Thyroid gland (tissue), 4 donors: ENCODE data around the gene FOXL3. TPM values are rescaled to one million over a fixed set of nuclear protein-coding genes. Genes with fewer than 3 reads are reported as not detected.

Experiments used
- DNase-seq, 2 donors: peaks; one replicate each; pipeline ENCODE4 v3.0.0-alpha.2; 2019
- H3K27ac ChIP-seq, 3 donors: fragments of 200-600 bp; sonication (generic); 1 replicate in 2 of 3; 2 replicates in 1 of 3; pipeline ENCODE4 v1.5.1; 2016 to 2019; ENCODE audit warnings: mild to moderate bottlenecking in 1 of 3, moderate library complexity in 1 of 3
- H3K27me3 ChIP-seq: fragments of 200-600 bp; sonication (generic); one replicate; pipeline ENCODE4 v1.5.1; 2019
- H3K36me3 ChIP-seq, 2 donors: fragments of 200-600 bp; sonication (generic); one replicate each; pipeline ENCODE4 v1.5.1; 2016 to 2019
- H3K4me1 ChIP-seq, 2 donors: fragments of 200-600 bp; sonication (generic); one replicate each; pipeline ENCODE4 v1.5.1; 2017 to 2019
- H3K4me3 ChIP-seq, 3 donors: fragments of 200-600 bp; sonication (generic); replicated peaks in 1 of 3; 1 replicate in 2 of 3; 2 replicates in 1 of 3; pipeline ENCODE4 v1.5.1; 2016; ENCODE audit warnings: mild to moderate bottlenecking in 1 of 3
- H3K9me3 ChIP-seq: fragments of 200-600 bp; sonication (generic); one replicate; pipeline ENCODE4 v1.5.1; 2017
- CTCF ChIP-seq, 6 experiments: fragments of 200-600 bp in 3 of 6; fragments of 450-650 bp in 3 of 6; sonication (generic) in 3 of 6; IDR thresholded peaks; one replicate each; pipeline ENCODE4 v1.5.1; 2016 to 2019; ENCODE audit warnings: antibody characterized with exemption in 6 of 6, mild to moderate bottlenecking in 2 of 6, inconsistent platforms in 1 of 6, moderate library complexity in 1 of 6
- POLR2A ChIP-seq, 2 donors: fragments of 450-650 bp; IDR thresholded peaks; one replicate each; pipeline ENCODE4 v1.6.1; 2017; ENCODE audit warnings: antibody characterized with exemption in 2 of 2, mild to moderate bottlenecking in 2 of 2, moderate library complexity in 1 of 2
- WGBS, 2 donors: methylation state at CpG; one replicate each; pipeline ENCODE4 v1.1.5; 2017; 5-methylcytosine and 5-hydroxymethylcytosine counted together
- intact Hi-C: fragments of 100-400 bp; cut with DNase I; formaldehyde crosslinking; loops from one replicate; pipeline ENCODE4 v1.15.1; 2023
- total RNA-seq, 4 donors: library from RNA; depleted of rRNA; stranded (reverse); fragments of >200 nt; gene quantifications; one replicate each; pipeline ENCODE4 v1.2.3, GENCODE V29; 2016

FOXL3 gene
- total RNA-seq, 4 donors from 2014 or later: not detected

- no peaks in the 10 kb centered on the region for H3K9me3 ChIP-seq
- no peaks in the 10 kb centered on the region for H3K36me3 ChIP-seq
- no peak for DNase-seq
- H3K4me1 ChIP-seq: no peaks in the 10 kb centered on the region
- intact Hi-C loops: no loop called here
- 84 to 90% methylated on average over 14 of the region's 14 CpGs for WGBS, 2 donors
- no peaks in the 10 kb centered on the region for H3K27me3 ChIP-seq
- TF ChIP-seq CTCF (IDR thresholded peaks at IDR 0.05) (no peak), POLR2A (IDR thresholded peaks at IDR 0.05) (no peak)
- H3K4me3 ChIP-seq: no peak overlapping the region
- no peak overlapping the region for H3K27ac ChIP-seq
These were observed 17.3 kb upstream of the FOXL3 start for GRCh38 chr7:272631-273030.

- no peaks in the 10 kb centered on the region for H3K9me3 ChIP-seq
- no peak overlapping the region for H3K4me3 ChIP-seq
- H3K27me3 ChIP-seq: no peaks in the 10 kb centered on the region
- intact Hi-C loops: no loop called here
- WGBS, 2 donors: 90 to 95% methylated on average over 7 of the region's 7 CpGs
- DNase-seq: no peak
- H3K36me3 ChIP-seq: no peaks in the 10 kb centered on the region
- TF ChIP-seq POLR2A (IDR thresholded peaks at IDR 0.05): no peak
- TF ChIP-seq CTCF (IDR thresholded peaks at IDR 0.05): no peak
- H3K27ac ChIP-seq: no peak overlapping the region
- no peaks in the 10 kb centered on the region for H3K4me1 ChIP-seq
These were observed 16.6 kb upstream of the FOXL3 start for GRCh38 chr7:273327-273726.

DNA sequence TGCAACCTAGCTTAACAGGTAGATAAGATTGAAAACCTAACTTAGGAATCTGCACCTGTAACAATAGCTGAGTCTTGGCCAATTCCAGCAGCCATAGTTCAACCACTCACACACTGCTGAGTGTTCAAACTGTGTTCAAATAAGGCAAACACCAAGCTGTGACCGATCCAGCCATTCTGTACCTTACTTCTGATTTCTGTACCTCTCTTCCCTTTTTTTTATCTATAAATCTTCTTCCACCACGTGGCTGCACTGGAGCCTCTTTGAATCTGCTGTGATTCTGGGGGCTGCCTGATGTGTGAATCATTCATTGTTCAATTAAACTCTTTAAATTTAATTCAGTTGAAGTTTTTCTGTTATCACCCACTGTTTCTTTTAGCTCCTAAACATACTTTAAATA is 15.7 kb upstream of the FOXL3 start:
- DNase-seq: no peak
- H3K9me3 ChIP-seq: no peaks in the 10 kb centered on the region
- H3K4me3 ChIP-seq: no peak overlapping the region
- no peak for TF ChIP-seq POLR2A (IDR thresholded peaks at IDR 0.05)
- TF ChIP-seq CTCF (IDR thresholded peaks at IDR 0.05): no peak
- 43 to 50% methylated on average over 2 of the region's 2 CpGs for WGBS, 2 donors
- no peaks in the 10 kb centered on the region for H3K27me3 ChIP-seq
- no peaks in the 10 kb centered on the region for H3K4me1 ChIP-seq
- intact Hi-C loops: no loop called here
- no peak overlapping the region for H3K27ac ChIP-seq
- no peaks in the 10 kb centered on the region for H3K36me3 ChIP-seq

DNA sequence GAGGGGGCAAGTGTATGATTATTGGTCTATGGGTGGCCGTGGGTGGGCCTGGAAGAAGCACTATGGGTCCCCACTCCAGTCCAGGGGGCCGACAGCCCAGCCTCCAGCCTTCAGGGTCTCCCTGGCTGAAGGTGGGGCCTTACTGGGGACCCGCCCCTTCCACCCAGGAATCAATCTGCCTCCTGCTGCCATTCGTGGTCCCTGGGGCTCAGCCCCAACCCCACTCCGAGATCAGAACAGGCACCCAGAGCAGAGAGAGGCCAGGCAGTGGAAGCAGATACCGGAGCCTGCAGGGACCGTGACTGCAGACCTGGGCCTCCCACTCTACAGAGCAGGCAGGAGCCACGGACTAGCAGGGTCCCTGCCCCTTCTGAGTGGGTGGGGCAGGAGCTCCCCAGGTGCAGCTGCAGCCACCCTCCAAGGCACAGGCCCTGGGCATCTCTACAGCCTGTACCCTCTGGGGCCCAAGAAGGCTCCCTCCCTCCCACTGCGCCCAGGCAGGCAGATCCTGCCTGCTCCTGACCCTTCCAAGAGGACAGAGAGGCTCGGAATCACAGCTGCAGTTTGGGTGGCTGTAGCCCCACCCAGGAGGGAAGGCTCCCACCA is 13.6 kb upstream of the FOXL3 start:
- TF ChIP-seq POLR2A (IDR thresholded peaks at IDR 0.05) (no peak), CTCF (IDR thresholded peaks at IDR 0.05) (no peak)
- Histone ChIP-seq H3K9me3 (no peaks in the 10 kb centered on the region), H3K4me3 (no peak overlapping the region), H3K36me3 (no peaks in the 10 kb centered on the region), H3K27me3 (no peaks in the 10 kb centered on the region), H3K27ac (no peak overlapping the region), H3K4me1 (no peaks in the 10 kb centered on the region)
- intact Hi-C loops: no loop called here
- DNase-seq: no peak
- WGBS, 2 donors: 70 to 75% methylated on average over 4 to 6 of the region's 10 CpGs

DNA sequence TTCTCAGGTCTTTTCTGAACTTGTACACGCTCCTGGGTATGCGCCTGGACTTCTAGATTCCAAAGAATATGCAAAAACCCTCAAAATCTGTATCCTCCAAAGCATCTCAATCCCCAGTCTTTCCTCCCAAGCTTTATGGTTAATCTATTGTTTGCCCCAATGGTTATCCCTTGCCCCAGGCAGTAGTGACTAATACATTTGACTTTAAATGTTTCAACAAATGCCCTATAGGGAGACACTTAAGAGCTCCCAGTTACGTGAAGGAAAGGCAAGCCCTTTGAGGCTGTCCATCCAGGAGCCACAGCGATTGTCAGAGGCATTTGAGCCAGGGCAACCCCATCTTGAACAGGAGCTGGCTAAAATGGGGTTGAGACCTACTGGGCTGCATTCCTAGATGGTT is 12.7 kb upstream of the FOXL3 start:
- TF ChIP-seq CTCF (IDR thresholded peaks at IDR 0.05): no peak
- no peak for TF ChIP-seq POLR2A (IDR thresholded peaks at IDR 0.05)
- DNase-seq: no peak
- Histone ChIP-seq H3K4me1 (no peaks in the 10 kb centered on the region), H3K27me3 (no peaks in the 10 kb centered on the region), H3K27ac (no peak overlapping the region), H3K36me3 (no peaks in the 10 kb centered on the region), H3K4me3 (no peak overlapping the region), H3K9me3 (no peaks in the 10 kb centered on the region)
- intact Hi-C loops: no loop called here
- WGBS, 2 donors: 86 to 91% methylated on average over 4 of the region's 4 CpGs
